Prostate gland (tissue), 2 donors: ENCODE data around the gene SKIL. TPM values are rescaled to one million over a fixed set of nuclear protein-coding genes. Genes with fewer than 3 reads are reported as not detected.

Experiments
- DNase-seq: peaks from one replicate; pipeline ENCODE4 v3.0.0-alpha.2; 2019; ENCODE audit warnings: low spot score
- H3K27ac ChIP-seq, 2 donors: fragments of 200-600 bp; sonication (generic); 2 replicates each; pipeline ENCODE4 v1.5.1; 2017 to 2019
- H3K27me3 ChIP-seq: fragments of 200-600 bp; sonication (generic); replicated peaks from 2 replicates; pipeline ENCODE4 v1.5.1; 2019; ENCODE audit not compliant: insufficient read depth
- H3K36me3 ChIP-seq, 2 donors: fragments of 200-600 bp; sonication (generic); 1 replicate in 1 of 2; 2 replicates in 1 of 2; pipeline versions ENCODE4 v1.5.1 to v1.8.1; 2017 to 2019
- H3K4me1 ChIP-seq: fragments of 200-600 bp; sonication (generic); replicated peaks from 2 replicates; pipeline ENCODE4 v1.5.1; 2019
- H3K4me3 ChIP-seq, 2 donors: fragments of 200-600 bp; sonication (generic); 2 replicates each; pipeline ENCODE4 v1.5.1; 2017 to 2019
- H3K9me3 ChIP-seq: fragments of 200-600 bp; sonication (generic); 2 replicates; pipeline ENCODE4 v1.5.1; 2017
- CTCF ChIP-seq, 4 experiments: fragments of 200-600 bp in 2 of 4; fragments of 450-650 bp in 2 of 4; sonication (generic) in 2 of 4; IDR thresholded peaks; 1 replicate in 3 of 4; 2 replicates in 1 of 4; pipeline ENCODE4 v1.5.1; 2016 to 2019; ENCODE audit warnings: antibody characterized with exemption in 4 of 4, mild to moderate bottlenecking in 2 of 4, moderate library complexity in 2 of 4
- POLR2A ChIP-seq: fragments of 450-650 bp; IDR thresholded peaks from one replicate; pipeline ENCODE4 v1.6.1; 2016; ENCODE audit warnings: antibody characterized with exemption, mild to moderate bottlenecking
- POLR2AphosphoS5 ChIP-seq: sonication (generic); formaldehyde crosslinking; IDR thresholded peaks from one replicate; pipeline ENCODE4 v1.6.1; 2017; ENCODE audit warnings: antibody characterized with exemption
- whole genome bisulfite sequencing: methylation state at CpG from one replicate; pipeline ENCODE4 v1.1.5; 2018; 5-methylcytosine and 5-hydroxymethylcytosine counted together
- intact Hi-C: fragments of 100-400 bp; cut with DNase I; formaldehyde crosslinking; loops from one replicate; pipeline ENCODE4 v1.14.2; 2022
- total RNA-seq, 2 donors: library from RNA; depleted of rRNA; stranded (reverse); fragments of >200 nt; gene quantifications; one replicate each; pipeline ENCODE4 v1.1.0, GENCODE V29; 2016

The SKIL gene
- total RNA-seq, 2 donors from 2014 or later = 41.8 to 49.6 TPM

GRCh38 chr3:170372190-170372879 is 14.8 kb downstream of the SKIL start:
- DNase-seq = no peak
- H3K4me3 ChIP-seq = no peak overlapping the region

DNA sequence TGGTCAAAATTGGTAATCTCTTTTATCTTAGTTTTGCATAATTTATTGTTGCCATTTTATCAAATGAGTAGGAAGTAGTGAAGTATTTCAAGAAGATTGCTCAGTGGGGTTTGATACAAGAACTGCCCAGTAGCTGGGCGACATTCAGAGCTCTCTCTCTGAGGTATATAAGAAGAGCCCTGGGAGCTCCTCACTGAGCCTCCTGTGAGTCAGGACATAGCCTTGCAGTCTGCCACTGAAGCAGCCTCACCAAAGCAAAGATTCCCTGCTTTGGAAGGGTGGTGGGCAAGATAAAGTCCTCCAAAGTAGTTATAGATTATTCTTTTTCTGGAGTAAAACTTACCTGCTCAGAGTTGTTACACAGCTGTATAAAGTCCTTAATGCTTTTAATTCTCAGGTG is 26.1 kb downstream of the SKIL start:
- H3K9me3 ChIP-seq = no peaks in the 10 kb centered on the region
- TF ChIP-seq POLR2A (no peak), CTCF (IDR thresholded peaks at IDR 0.05) (no peak), POLR2AphosphoS5 (no peak)
- WGBS = 96% methylated on average over 1 of the region's 1 CpG

More at GRCh38 chr3:170372190-170372879, 14.8 kb downstream of the SKIL start:
- Histone ChIP-seq H3K27ac (no peak overlapping the region), H3K36me3 (no peaks in the 10 kb centered on the region), H3K27me3 (no peaks in the 10 kb centered on the region), H3K9me3 (no peaks in the 10 kb centered on the region), H3K4me1 (no peaks in the 10 kb centered on the region)
- TF ChIP-seq POLR2A (no peak), POLR2AphosphoS5 (no peak), CTCF (IDR thresholded peaks at IDR 0.05) (no peak)
- intact Hi-C loops = no loop called here
- 51% methylated on average over 2 of the region's 2 CpGs for WGBS

GRCh38 chr3:170386468-170386867 is 29.0 kb downstream of the SKIL start:
- H3K27me3 ChIP-seq = no peaks in the 10 kb centered on the region
- intact Hi-C loops = no loop called here
- H3K4me3 ChIP-seq = no peak overlapping the region
- no peak for DNase-seq
- no peaks in the 10 kb centered on the region for H3K36me3 ChIP-seq
- WGBS = 97% methylated on average over 3 of the region's 3 CpGs
- no peak overlapping the region for H3K27ac ChIP-seq
- no peaks in the 10 kb centered on the region for H3K4me1 ChIP-seq
- TF ChIP-seq POLR2A (no peak), CTCF (IDR thresholded peaks at IDR 0.05) (no peak), POLR2AphosphoS5 (no peak)
- H3K9me3 ChIP-seq = no peaks in the 10 kb centered on the region

More for the DNA sequence above, 26.1 kb downstream of the SKIL start:
- no peaks in the 10 kb centered on the region for H3K27me3 ChIP-seq
- no peak overlapping the region for H3K27ac ChIP-seq
- H3K36me3 ChIP-seq = no peaks in the 10 kb centered on the region
- DNase-seq = no peak
- no peak overlapping the region for H3K4me3 ChIP-seq
- intact Hi-C loops = no loop called here
- H3K4me1 ChIP-seq = no peaks in the 10 kb centered on the region

- Histone ChIP-seq H3K4me1 (no peaks in the 10 kb centered on the region), H3K36me3 (no peaks in the 10 kb centered on the region), H3K27ac (no peak overlapping the region), H3K9me3 (no peaks in the 10 kb centered on the region), H3K27me3 (no peaks in the 10 kb centered on the region), H3K4me3 (no peak overlapping the region)
- intact Hi-C loops = no loop called here
- no peak for DNase-seq
- TF ChIP-seq POLR2A = no peak
- no peak for TF ChIP-seq POLR2AphosphoS5
- TF ChIP-seq CTCF (IDR thresholded peaks at IDR 0.05) = no peak
Measured at GRCh38 chr3:170387950-170388349, 30.4 kb downstream of the SKIL start.

GRCh38 chr3:170391108-170391507 is 33.6 kb downstream of the SKIL start:
- TF ChIP-seq CTCF (IDR thresholded peaks at IDR 0.05) (no peak), POLR2AphosphoS5 (no peak), POLR2A (no peak)
- Histone ChIP-seq H3K36me3 (no peaks in the 10 kb centered on the region), H3K4me1 (no peaks in the 10 kb centered on the region), H3K9me3 (no peaks in the 10 kb centered on the region), H3K27me3 (no peaks in the 10 kb centered on the region), H3K27ac (no peak overlapping the region), H3K4me3 (no peak overlapping the region)
- 92% methylated on average over 4 of the region's 4 CpGs for WGBS
- DNase-seq = no peak
- intact Hi-C loops = no loop called here
